HG02610 (cell line): ENCODE measurements around the gene FLT1.

ENCODE experiments used
- ATAC-seq: cut with Tn5 transposase; IDR thresholded peaks from one replicate; pipeline ENCODE4 v1.9.1; 2021; ENCODE audit warnings: mild to moderate bottlenecking, moderate library complexity; ENCODE audit not compliant: unreplicated experiment

Gene FLT1

DNA sequence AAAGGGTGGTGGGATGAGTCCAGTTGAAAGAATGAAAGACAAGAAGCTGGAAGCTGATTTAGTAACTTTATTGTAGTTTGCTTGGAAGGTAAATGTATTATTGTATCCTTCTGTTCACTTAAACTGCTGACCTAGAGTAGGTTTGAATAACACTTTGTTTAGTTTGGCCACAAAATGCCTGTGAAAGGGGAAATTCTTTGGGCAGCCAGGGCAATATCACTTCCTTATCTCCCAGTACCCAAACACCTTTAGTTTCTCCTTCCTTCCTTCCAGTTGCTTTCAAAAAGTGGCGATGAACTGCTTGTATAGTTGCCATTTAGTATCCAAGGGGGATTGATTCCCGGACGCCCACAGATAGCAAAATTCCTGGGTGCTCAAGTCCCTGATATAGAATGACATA lies 236.5 kb downstream of the FLT1 start:
- ATAC-seq: no peak

DNA sequence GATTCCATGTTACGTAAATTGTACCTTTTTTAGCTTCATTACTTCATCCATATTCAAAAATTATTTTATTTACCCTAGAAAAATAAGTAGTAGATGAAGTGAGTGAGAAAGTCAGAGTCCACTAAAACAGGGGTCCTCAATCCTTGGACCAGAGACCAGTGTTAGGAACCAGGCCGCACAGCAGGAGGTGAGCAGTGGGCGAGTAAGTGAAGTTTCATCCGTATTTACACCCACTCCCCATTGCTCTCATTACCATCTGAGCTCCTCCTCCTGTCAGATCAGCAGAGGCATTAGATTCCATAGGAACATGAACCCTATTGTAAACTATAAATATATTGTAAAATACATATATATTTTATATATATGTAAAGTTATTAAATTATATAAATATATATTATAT lies 237.6 kb downstream of the FLT1 start:
- ATAC-seq: no peak

DNA sequence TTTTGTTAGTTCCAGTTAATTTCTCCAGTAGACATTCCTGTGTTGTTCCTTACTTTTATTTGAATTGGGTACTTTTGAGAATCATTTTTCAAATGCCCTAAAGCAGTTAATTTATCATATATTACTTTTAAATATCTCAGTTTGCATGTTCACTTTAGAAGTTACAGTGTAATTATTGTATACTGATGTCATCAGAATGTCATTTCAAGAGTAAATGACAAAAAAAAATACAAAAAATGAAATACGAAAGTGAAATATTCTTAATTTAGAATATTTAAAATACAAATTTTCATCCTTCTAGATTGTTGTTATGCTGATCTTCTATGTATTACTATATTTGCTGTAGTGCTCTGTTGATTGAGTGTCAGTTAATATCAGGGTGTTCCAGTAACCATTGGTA lies 242.4 kb downstream of the FLT1 start:
- no peak for ATAC-seq

DNA sequence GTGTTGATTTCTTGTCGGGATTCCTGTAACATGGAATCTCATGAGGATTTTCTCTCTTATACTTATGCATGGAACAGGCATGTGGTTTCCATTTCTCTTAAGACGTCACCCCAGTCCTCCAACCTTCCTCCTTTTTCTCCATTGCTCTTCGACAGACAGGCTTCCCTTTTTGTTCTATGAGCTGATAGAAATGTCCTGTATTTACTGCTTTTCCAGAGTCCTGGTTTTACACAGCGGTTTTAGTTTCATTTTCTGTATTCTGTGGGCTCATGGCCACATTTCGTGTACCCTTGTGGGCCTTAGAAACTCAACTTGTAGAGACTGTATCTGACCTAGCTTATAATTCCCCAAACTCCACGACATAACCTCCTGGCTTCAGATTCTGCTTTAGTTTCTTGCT lies 243.5 kb downstream of the FLT1 start:
- ATAC-seq: no peak

DNA sequence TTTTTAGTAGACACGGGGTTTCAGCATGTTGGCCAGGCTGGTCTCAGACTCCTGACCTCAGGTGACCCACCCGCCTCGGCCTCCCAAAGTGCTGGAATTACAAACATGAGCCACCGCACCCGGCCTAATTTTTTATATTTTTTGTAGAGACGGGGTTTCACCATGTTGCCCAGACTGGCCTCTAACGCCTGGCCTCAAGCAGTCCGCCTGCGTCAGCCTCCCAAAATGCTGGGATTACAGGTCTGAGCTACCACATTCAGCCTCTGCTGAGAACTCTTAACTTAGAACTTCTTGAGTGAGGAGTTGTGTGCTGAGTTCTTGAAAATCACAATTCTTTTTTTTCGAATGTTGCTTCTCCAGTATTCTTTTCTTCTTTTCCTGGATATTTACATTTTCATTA lies 244.4 kb downstream of the FLT1 start:
- no peak for ATAC-seq
